ENCODE measurements around the gene AHRR. TPM values are rescaled to one million over a fixed set of nuclear protein-coding genes. Genes with fewer than 3 reads are reported as not detected.
A peak's percentile ranks its signal among the peaks of the same experiment; 100 is the strongest.

The AHRR gene
- polyA plus RNA-seq, 10 donors, result 0.98 to 6.1 (median 2.4) TPM

- DNase-seq, result no peak
Observed at GRCh38 chr5:320524-321229, 837 bp upstream of the AHRR start.

- DNase-seq, result peak in 1 of 3 donors; percentile 34
Observed at GRCh38 chr5:321726-322251, 275 bp downstream of the AHRR start.

DNA sequence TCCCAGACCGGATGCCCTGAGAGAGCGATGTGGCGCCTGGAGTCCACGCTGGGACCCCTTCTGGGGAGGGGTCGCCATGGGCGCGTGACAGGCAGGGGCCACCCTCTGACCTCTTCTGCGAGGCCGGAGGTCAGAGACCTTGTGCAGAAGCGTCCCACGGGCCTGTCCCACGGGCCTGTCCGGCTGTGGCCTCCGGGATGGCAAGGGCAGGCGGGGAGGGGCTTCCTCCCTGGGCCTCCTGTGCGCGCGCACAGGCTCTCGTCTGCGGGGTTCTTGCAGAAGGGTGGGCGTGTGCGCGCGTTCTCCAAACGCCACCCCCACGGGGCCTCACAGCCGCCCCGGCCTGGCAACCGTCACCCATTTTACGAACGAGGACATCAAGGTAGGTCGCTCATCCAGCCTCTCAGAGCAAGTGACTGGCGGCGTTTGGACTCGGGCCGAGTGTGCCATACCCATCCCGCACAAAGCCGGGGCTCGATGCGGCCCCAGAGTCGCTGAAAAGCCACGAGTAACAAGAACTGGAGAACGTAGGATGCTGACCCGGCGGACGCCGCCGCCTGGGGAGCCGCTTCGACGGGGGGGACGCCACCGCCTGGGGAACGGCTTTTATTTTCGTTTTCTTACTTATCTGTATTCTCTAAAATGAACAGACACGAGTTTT, 897 bp downstream of the AHRR start:
- DNase-seq, result no peak

- no peak for DNase-seq
Observed at GRCh38 chr5:322942-323879, 1.7 kb downstream of the AHRR start.

DNA sequence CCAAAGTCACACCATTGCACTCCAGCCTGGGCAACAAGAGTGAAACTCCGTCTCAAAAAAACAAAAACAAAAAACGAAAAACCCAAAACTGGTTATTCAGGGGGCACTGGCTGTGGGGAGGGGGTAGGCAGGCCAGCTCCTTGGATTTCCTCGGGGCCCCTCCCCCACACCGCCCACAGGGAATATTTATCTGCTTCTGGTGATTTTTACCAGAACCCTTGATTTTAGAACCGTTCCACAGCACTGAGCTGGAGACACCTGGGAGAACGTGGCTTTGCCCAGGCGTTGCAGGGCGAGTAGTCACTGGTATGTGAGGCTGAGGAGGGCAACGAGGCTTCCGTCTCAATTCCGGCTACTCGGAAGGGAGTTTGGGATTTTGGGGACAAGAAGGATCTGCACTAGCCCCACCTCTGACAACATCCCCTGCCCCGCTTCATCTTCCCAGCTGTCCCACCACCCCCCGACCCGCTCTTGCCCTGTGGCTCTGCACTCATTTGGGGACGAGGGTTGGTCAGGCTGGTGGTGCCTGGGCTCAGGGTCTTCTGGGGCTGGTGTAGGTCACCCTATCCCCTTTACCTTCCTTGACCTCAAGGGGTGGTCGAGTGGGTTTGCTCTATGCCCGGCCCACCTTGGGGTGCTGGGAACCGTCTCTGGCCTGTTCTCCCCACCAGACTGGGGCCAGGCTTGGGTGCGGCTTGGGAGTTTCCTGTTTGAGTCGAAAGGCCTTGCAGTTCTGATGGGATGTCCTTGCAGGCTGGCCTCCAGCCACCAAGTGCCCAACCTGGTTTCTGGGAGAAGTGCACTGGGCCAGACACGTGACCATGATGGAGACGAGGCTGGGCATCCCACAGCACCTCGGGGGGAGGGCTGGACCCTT, 3.5 kb downstream of the AHRR start:
- no peak for DNase-seq

DNA sequence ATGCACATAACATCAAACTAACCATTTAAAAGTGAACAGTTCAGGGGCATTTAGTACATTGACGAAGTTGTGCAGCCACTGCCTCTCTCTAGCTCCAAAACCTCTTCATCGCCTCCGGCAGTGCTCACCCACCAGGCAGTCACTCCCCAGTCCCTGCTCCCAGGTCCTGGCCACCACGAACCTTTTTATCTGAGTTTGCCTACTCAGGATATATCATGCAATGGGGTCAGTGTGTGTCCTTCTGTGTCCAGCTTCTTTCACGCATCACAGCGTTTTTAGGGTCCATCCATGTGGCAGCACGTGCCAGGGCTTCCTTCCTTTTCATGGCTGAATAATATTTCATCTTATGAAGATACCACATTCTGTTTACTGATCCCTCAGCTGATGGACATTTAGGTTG, 4.6 kb downstream of the AHRR start:
- no peak for DNase-seq

- DNase-seq, result no peak
Observed at GRCh38 chr5:329121-329735, 7.7 kb downstream of the AHRR start.

GRCh38 chr5:329768-330167, 8.3 kb downstream of the AHRR start:
- no peak for DNase-seq

GRCh38 chr5:332843-333242, 11.3 kb downstream of the AHRR start:
- DNase-seq, result no peak

- DNase-seq, result no peak
Observed at GRCh38 chr5:333945-334344, 12.4 kb downstream of the AHRR start.

- no peak for DNase-seq
Observed at GRCh38 chr5:334903-335739, 13.6 kb downstream of the AHRR start.

- DNase-seq, result no peak
Observed at GRCh38 chr5:335740-336038, 14.2 kb downstream of the AHRR start.

GRCh38 chr5:337563-338130, 16.1 kb downstream of the AHRR start:
- no peak for DNase-seq

DNA sequence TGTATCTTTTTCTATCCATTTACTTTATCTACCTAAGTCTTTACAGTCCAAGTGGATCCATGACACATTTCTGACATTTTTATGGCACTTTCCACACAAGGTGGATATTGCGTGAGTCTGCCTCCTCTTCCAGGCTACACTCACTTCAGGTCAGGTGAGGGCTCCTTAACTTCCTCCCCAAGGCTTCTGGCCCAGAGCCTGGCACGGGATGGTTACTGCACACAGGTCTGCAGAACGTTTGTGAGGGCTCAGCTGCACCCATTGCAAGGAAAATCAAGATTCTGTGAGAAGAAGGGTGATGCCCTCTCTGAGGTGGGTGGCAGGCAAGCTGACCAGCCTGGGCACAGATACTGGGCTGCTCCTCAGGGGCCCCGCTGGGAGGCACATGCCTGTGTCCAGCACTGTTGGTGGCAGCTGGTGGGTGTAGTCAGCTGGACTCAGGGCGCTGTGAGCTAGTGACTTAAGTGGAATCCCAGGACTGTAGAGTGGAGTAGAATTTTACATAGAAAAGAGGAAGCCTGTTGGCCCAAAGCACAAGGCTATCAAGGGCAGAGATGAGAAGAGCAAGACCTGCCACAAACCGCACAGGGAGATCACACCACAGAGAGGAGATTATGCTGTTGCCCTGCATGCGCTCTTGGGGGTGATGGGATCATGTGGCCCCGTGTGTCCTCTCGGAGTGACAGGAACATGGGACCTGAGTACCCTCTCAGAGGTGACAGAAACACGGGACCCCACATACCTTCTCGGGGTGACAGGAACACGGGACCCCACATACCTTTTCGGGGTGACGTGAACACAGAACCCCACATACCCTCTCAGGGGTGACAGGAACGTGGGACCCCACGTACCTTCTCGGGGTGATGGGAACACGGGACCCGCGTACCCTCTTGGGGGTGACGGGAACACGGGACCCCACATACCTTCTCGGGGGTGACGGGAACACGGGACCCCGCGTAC, 21.3 kb downstream of the AHRR start:
- no peak for DNase-seq

DNA sequence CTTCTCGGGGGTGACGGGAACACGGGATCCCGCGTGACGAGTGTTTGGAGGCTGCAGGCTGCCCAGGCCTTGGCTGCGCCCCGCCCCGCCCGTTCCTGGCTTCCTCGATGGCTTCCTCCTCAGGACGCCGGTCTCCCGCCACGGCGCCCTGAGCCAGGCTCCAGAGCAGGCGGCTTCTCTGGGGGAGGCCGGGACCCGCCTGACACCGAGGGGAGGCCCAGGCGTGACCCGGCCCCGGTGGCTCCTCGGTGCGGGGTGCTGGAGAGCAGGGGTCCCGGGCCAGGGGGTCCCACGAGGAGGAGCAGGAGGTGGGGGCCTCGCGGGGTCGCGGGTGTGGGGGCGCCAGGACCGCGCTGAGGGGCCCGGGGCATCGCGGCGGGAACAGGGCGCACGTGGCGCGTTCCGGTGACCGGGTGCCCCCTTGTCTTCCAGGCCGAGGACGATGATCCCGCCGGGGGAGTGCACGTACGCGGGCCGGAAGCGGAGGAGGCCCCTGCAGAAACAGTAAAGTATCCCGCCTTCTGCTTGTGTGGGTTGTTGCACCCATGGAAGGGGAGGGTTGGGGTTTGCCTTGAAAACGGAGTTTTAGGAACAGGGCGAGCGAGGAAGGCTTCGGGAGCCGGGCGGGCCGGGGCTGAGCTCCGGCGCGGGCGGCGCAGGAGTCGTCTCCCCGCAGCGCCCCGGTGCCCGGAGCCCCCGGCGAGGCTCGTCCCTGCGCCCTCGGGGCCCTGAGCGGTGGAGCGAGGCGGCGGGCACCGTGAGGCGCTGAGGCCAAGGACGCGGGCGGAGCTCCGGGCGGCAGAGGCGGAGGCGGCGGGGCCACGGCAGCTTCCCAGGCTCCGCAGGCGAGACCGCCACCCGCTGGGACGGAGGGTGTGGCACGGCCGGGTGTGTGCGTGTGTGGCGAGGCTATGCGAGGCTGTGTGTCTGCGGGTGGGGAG, 22.2 kb downstream of the AHRR start:
- DNase-seq, result peak; percentile 56 to 85 (median 64)

DNA sequence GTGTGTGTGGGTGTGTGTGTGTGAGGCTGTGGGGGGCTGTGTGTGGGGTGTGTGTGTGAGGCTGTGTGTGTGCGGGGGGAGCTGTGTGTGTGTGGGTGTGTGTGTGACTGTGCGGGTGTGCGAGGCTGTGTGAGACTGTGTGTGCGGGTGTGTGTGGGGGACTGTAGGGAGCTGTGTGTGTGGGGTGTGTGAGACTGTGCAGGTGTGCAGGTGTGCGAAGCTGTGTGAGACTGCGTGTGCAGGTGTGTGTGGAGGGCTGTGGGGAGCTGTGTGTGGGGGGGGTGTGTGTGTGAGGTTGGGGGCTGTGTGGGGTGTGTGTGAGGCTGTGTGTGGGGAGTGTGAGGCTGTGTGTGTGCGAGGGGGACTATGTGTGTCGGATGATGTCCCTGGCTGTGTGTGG, 23.2 kb downstream of the AHRR start:
- DNase-seq, result no peak

Measured in muscle of back (tissue), 11 donors.